ACC112 (cell line): ENCODE results near the gene SDK1.

Source experiments
- H2AFZ ChIP-seq: fragments of 200-600 bp; sonication (generic); one replicate; pipeline ENCODE4 v1.6.0; 2017; ENCODE audit warnings: antibody characterized with exemption, low read length; ENCODE audit not compliant: unreplicated experiment
- H3K27ac ChIP-seq: fragments of 200-600 bp; sonication (generic); 2 replicates; pipeline ENCODE4 v1.5.1; 2014; ENCODE audit warnings: low read depth, mild to moderate bottlenecking, antibody characterized with exemption, low read length, moderate library complexity
- H3K27me3 ChIP-seq: fragments of 200-600 bp; sonication (generic); 2 replicates; pipeline ENCODE4 v1.6.1; 2014; ENCODE audit warnings: mild to moderate bottlenecking, antibody characterized with exemption, low read length, moderate library complexity, mixed read lengths; ENCODE audit not compliant: insufficient read depth
- H3K36me3 ChIP-seq: fragments of 200-600 bp; sonication (generic); 2 replicates; pipeline ENCODE4 v1.6.1; 2016; ENCODE audit warnings: mild to moderate bottlenecking, antibody characterized with exemption, low read length, moderate library complexity, mixed read lengths; ENCODE audit not compliant: insufficient read depth
- H3K4me1 ChIP-seq: fragments of 200-600 bp; sonication (generic); one replicate; pipeline ENCODE4 v1.6.1; 2016; ENCODE audit warnings: low read length, mixed read lengths; ENCODE audit not compliant: insufficient read depth, unreplicated experiment, control insufficient read depth
- H3K4me3 ChIP-seq: fragments of 200-600 bp; sonication (generic); 2 replicates; pipeline ENCODE4 v1.5.1; 2014; ENCODE audit warnings: mild to moderate bottlenecking, low read depth, low read length
- H3K79me2 ChIP-seq: fragments of 200-600 bp; sonication (generic); one replicate; pipeline ENCODE4 v1.6.0; 2016; ENCODE audit warnings: low read length; ENCODE audit not compliant: control insufficient read depth, unreplicated experiment, insufficient read depth

The SDK1 gene

DNA sequence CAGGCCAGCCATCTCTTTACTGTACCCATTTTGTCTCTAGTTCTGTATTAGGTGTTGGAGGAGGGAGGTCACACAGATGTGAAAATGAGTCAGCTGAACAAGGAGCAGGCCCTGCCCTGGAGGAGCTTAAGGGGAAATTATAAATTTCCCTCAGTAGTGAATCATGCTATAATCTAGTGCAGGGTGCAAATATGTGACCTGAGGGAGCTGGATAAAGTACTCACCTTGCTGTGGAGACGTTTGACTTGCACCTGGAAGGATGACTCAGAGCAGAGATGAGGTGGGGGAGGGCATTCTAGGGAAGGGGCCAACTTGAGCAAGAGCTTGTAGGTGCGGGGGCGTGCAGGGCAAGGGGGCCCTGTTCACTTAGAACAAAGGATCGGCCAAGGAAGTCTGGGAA is 610.6 kb downstream of the SDK1 start:
- Histone ChIP-seq H3K79me2 (no peaks in the 10 kb centered on the region), H2AFZ (no peak overlapping the region), H3K27ac (no peak overlapping the region), H3K27me3 (no peaks in the 10 kb centered on the region), H3K36me3 (no peaks in the 10 kb centered on the region), H3K4me1 (peaks cover 3% of the 10 kb centered on the region), H3K4me3 (no peak overlapping the region)

DNA sequence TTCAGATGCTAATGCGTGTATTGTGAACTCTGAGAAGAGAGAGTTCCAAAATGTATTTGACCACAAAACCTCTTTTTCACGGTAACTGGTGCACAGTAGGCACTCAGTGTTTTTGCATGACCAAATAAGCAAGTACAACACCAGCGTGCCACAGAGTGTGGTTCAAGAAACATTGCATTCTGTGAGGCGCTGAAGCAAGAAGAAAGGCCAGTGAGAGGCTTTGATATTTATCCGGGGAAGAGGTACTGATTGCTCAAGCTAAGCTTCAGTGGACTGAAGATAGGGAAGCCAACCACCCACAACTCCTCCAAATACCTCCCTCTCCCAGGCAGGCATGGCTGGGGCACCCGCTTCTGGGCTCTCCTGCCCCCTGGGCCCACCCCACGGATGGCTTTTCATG is 611.2 kb downstream of the SDK1 start:
- Histone ChIP-seq H3K4me1 (peaks cover 3% of the 10 kb centered on the region), H3K79me2 (no peaks in the 10 kb centered on the region), H3K4me3 (no peak overlapping the region), H3K27ac (no peak overlapping the region), H3K36me3 (no peaks in the 10 kb centered on the region), H2AFZ (no peak overlapping the region), H3K27me3 (no peaks in the 10 kb centered on the region)

DNA sequence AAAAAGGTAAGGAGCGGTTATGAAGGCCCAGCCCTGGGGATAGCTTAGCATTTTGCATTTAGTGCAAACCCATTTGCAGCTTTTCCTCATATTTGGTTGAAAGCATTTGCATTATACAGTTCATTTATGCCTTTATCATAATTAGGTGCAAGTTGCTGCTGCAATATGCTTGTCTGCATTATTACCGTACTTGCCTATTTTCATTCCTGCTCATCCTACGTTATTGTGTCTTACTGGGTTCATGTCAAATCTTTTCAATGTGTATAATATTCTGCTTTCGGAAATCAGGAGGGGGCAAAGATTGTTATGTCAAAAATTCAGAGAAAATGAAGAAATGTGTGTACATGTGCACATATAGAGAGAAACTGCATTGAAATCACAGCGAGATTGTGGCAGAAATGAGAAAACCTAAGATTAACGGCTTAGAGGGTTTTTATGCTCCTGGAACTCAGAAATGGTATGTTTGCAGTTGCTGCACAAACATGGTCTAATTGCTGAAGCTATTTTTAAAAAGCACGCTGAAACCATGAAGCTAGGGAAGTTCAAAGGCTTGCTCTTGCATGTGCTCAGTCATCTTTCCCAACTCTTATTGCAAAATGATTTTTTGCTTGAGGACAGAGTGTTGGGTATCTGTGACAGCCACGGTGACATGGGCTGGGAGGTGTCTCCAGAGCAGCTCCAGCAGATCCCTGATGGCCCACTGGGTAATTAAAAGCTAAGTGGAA is 613.2 kb downstream of the SDK1 start:
- H3K27ac ChIP-seq, result no peak overlapping the region
- H2AFZ ChIP-seq, result no peak overlapping the region
- no peaks in the 10 kb centered on the region for H3K27me3 ChIP-seq
- H3K36me3 ChIP-seq, result no peaks in the 10 kb centered on the region
- H3K4me1 ChIP-seq, result peaks cover 3% of the 10 kb centered on the region
- H3K79me2 ChIP-seq, result no peaks in the 10 kb centered on the region
- no peak overlapping the region for H3K4me3 ChIP-seq

DNA sequence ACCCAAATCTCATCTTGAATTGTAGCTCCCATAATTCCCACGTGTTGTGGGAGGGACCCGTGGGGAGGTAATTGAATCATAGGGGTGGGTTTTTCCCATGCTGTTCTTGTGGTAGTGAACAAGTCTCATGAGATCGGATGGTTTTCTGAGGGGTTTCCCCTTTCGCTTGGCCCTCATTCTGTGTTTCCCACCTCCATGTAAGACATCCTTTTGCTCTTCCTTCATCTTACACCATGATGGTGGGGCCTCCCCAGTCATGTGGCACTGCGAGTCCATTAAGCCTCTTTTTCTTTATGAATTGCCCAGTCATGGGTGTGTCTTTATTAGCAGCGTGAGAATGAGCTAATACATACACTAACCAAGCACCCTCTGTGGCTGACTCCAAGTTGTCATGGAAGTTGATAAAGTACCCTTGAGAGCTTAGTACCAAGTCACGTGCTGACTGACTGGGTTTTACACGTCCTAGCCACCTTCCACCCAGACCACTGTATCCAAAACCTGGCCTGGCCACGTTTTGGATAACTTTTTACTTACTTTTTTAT is 614.4 kb downstream of the SDK1 start:
- Histone ChIP-seq H3K27me3 (no peaks in the 10 kb centered on the region), H3K4me3 (no peak overlapping the region), H3K27ac (peak overlapping the region; percentile 35; the same call in 1 of the 2 replicates), H3K4me1 (peaks cover 3% of the 10 kb centered on the region), H3K36me3 (no peaks in the 10 kb centered on the region), H3K79me2 (no peaks in the 10 kb centered on the region), H2AFZ (no peak overlapping the region)

DNA sequence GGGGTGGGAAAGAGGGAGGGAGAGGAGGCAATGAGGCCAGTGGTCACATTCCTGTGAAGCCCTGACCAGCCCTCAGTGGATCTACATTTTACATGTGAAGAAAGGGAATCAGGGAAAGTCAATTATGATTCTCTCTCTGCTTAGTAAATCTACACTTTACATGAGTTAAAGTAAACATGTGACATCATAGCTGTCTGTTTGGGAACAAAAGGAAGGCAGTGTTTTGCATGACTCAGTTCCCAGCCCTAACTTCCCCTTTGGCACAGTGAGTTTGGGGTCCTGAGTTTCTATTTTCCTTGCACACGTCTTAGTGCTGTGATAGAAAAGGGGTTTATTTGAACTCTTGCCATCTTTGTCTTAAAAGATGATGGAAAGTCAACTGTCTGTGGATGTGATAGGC is 615.1 kb downstream of the SDK1 start:
- no peaks in the 10 kb centered on the region for H3K36me3 ChIP-seq
- peaks cover 3% of the 10 kb centered on the region for H3K4me1 ChIP-seq
- no peaks in the 10 kb centered on the region for H3K79me2 ChIP-seq
- no peak overlapping the region for H3K4me3 ChIP-seq
- no peaks in the 10 kb centered on the region for H3K27me3 ChIP-seq
- no peak overlapping the region for H2AFZ ChIP-seq
- peak overlapping the region; percentile 35; the same call in 1 of the 2 replicates for H3K27ac ChIP-seq

DNA sequence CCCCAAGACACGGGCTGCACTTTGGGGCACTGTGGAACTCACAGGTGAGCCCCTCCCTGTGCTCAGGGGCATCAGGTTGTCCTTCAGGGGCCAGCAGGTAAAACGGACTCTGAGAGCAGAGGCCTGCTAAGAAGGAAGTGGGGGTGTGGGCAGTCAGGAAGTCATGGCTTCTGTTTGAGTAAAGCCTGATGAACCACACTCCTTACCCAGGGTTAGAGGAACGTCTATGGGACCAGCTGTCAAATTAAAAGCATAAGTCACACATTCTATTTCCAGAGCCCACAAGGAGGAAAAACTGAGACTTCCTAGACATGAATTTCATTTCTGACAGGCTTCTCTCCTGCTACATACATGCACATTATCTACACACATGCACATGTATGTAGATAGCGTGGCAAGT is 616.4 kb downstream of the SDK1 start:
- no peaks in the 10 kb centered on the region for H3K79me2 ChIP-seq
- no peaks in the 10 kb centered on the region for H3K36me3 ChIP-seq
- no peak overlapping the region for H3K4me3 ChIP-seq
- H3K27me3 ChIP-seq, result no peaks in the 10 kb centered on the region
- H2AFZ ChIP-seq, result no peak overlapping the region
- H3K4me1 ChIP-seq, result no peaks in the 10 kb centered on the region
- no peak overlapping the region for H3K27ac ChIP-seq

DNA sequence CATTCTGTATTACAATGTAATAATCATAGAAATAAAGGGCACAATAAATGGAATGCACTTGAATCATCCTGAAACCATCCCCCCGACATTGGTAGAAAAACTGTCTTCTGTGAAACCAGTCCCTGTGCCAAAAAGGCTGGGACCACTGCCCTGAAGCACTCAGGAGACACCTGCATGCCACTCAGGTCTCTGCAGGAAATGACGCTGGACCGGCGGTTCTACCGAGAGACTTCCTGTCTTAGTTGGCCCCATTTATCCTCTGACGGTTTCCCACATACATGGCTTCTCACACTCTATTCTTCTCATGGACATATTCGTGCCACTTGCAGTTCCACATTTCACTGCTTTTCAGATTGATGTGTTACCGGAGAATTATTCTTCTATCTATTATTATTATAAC is 617.5 kb downstream of the SDK1 start:
- Histone ChIP-seq H3K27ac (no peak overlapping the region), H3K4me1 (no peaks in the 10 kb centered on the region), H3K79me2 (no peaks in the 10 kb centered on the region), H2AFZ (no peak overlapping the region), H3K4me3 (no peak overlapping the region), H3K27me3 (no peaks in the 10 kb centered on the region), H3K36me3 (no peaks in the 10 kb centered on the region)

DNA sequence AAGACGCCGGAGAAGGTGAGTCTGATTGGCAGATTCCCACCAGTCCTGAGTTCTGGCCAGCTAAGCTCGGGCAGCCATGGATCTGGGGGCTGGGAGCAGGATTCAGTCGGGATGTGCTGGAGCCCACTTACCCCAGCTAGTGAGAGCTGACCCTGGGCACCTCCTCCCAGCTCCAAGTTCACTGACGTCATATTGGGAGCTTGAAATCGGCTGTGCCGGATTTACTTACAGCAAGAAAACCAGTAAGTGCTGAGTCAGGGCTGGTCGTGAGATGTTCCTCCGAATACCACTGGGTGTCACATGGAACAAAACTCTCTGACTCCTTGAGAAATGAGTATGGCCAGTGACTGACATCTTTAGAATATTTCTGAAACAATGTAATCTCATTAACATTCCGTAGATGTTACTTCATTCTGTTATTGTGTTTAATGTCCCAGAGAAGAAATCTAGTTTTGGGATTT is 621.2 kb downstream of the SDK1 start:
- Histone ChIP-seq H3K4me3 (no peak overlapping the region), H3K4me1 (no peaks in the 10 kb centered on the region), H3K79me2 (no peaks in the 10 kb centered on the region), H3K27ac (peak overlapping the region; percentile 47; the same call in 1 of the 2 replicates), H2AFZ (no peak overlapping the region), H3K36me3 (no peaks in the 10 kb centered on the region), H3K27me3 (no peaks in the 10 kb centered on the region)

DNA sequence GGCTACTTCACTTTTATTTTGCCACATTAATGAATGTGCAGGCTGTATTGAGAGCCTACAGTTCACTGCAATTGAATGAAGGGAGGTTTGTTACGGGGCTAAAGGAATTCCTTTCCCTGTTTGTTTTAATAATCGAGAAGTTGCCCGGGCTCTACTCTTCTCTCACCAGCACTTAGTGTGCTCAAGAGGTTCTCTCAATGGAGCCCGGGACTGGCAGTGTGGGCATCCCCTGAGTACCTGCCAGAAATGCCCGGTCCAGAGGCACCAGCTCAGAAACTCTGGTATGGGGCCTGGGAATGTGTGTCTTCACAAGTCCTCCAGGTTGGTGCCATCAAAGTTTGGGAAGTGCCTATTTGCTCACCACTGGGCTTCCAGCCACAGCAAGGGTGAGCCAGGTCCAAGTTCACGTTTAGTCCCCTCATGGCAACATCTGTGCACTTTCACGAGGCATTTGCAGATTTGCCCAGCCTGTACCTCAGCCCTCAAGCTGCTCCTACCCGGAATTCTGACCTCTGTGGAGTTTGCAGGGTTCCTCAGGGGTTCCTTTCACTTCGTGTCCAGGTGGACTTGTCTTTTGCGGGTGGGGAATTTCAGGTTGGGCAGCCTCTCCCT is 622.4 kb downstream of the SDK1 start:
- Histone ChIP-seq H3K79me2 (no peaks in the 10 kb centered on the region), H2AFZ (no peak overlapping the region), H3K27ac (no peak overlapping the region), H3K4me1 (no peaks in the 10 kb centered on the region), H3K4me3 (no peak overlapping the region), H3K27me3 (no peaks in the 10 kb centered on the region), H3K36me3 (no peaks in the 10 kb centered on the region)

DNA sequence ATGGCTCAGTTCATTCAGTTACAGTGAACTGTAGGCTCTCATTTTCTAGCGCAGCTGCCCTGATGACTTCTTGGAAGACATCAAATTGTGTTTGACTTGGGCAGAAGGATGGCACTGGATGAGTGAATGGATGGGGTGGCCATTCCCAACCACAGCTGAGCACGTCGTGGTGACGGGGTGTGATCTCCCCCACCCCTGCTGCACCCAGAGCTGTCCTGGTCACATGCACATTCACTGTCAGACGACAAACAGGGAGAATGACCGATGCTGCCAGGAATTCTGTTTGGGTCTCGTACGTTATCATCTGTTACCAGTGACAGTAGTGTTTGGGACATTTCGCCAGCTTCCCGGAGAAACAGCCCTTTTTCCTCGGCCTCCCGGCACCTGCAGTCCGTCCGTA is 623.2 kb downstream of the SDK1 start:
- H3K4me1 ChIP-seq, result no peaks in the 10 kb centered on the region
- H3K36me3 ChIP-seq, result no peaks in the 10 kb centered on the region
- no peak overlapping the region for H2AFZ ChIP-seq
- H3K27me3 ChIP-seq, result no peaks in the 10 kb centered on the region
- no peak overlapping the region for H3K4me3 ChIP-seq
- no peak overlapping the region for H3K27ac ChIP-seq
- H3K79me2 ChIP-seq, result no peaks in the 10 kb centered on the region
